ENCODE data around the gene CDH4. TPM values are rescaled to one million over a fixed set of nuclear protein-coding genes. Genes with fewer than 3 reads are reported as not detected.

Gene CDH4
- total and polyA plus RNA-seq, 2 donors from 2014 or later = 1.1 TPM; not detected in 1

DNA sequence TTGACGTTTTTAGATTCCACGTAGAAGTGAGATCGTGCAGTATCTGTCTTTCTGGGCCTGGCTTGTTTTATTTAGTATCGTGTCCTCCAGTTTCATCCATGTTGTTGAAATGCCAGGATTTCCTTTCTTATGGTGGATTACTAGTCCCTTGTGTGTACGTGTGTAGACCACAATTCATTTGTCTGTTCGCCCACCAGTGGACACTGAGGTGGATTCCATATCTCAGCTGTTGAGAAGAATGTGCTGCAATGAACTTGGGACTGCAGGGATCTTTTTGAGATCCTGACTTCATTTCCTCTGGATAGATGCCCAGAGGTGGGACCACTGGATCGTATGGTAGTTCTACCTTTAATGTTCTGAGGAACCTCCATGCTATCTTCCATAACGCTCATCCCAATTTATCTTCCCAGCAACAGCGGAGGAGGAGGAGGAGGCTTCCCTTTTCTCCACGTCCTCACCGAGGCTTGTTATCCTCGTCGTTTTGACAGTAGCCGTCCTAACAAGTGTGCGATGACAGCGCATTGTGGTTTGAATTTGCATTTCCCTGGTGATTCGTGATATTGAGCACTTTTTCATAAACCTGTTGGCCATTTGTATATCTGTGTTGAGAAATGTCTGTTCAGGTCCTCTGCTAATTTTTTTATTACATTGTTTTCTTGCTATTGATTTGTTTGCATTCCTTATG is 62.4 kb downstream of the CDH4 start:
- Histone ChIP-seq H3K27me3 (ENCODE audit: control insufficient read depth, insufficient read depth, low read length) (peaks cover 3% of the 10 kb centered on the region), H3K36me3 (ENCODE audit: control insufficient read depth in 2 of 3, insufficient read depth in 3 of 3, low read length in 3 of 3) (no peaks in the 10 kb centered on the region), H3K9me3 (ENCODE audit: control insufficient read depth in 2 of 3, insufficient read depth in 1 of 3, low read length in 3 of 3) (no peaks in the 10 kb centered on the region), H3K4me3 (ENCODE audit: low read length in 3 of 3) (no peak overlapping the region), H3K9ac (ENCODE audit: low read length in 3 of 3) (no peak overlapping the region), H3K27ac (ENCODE audit: low read depth in 2 of 2, low read length in 2 of 2) (no peak overlapping the region), H3K4me1 (ENCODE audit: control insufficient read depth in 2 of 3, insufficient read depth in 2 of 3, low read depth in 1 of 3, low read length in 3 of 3) (no peaks in the 10 kb centered on the region)
- FAIRE-seq = no peak
- no peak for DNase-seq
- intact Hi-C loops (cut with DNase I) = no loop called here
- TF ChIP-seq, protein P1, sequence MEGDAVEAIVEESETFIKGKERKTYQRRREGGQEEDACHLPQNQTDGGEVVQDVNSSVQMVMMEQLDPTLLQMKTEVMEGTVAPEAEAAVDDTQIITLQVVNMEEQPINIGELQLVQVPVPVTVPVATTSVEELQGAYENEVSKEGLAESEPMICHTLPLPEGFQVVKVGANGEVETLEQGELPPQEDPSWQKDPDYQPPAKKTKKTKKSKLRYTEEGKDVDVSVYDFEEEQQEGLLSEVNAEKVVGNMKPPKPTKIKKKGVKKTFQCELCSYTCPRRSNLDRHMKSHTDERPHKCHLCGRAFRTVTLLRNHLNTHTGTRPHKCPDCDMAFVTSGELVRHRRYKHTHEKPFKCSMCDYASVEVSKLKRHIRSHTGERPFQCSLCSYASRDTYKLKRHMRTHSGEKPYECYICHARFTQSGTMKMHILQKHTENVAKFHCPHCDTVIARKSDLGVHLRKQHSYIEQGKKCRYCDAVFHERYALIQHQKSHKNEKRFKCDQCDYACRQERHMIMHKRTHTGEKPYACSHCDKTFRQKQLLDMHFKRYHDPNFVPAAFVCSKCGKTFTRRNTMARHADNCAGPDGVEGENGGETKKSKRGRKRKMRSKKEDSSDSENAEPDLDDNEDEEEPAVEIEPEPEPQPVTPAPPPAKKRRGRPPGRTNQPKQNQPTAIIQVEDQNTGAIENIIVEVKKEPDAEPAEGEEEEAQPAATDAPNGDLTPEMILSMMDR (IDR thresholded peaks at IDR 0.05; ENCODE audit: borderline replicate concordance, extremely low read depth, insufficient read depth) = no peak

DNA sequence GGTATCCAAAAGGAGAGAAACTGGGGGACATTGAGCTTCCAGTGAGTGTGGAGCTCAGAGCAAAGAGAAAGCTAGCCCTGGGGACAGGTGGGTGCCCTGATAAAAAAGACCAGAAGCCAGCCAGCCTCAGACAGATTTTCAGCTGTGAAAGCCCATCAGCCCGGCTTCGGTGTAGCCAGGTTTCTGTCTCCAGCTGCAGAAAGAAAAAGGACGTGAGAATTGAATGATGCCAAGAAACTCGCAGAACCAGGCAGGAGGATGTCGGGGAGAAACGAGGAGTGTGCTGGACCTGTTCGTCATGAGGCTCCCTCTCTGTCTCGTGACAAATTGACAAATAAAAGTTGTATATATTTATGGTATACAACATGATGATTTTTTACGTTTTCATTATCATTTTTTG is 63.3 kb downstream of the CDH4 start:
- H3K27ac ChIP-seq (ENCODE audit: low read depth in 2 of 2, low read length in 2 of 2) = no peak overlapping the region
- no peaks in the 10 kb centered on the region for H3K36me3 ChIP-seq (ENCODE audit: control insufficient read depth in 2 of 3, insufficient read depth in 3 of 3, low read length in 3 of 3)
- no peaks in the 10 kb centered on the region for H3K9me3 ChIP-seq (ENCODE audit: control insufficient read depth in 2 of 3, insufficient read depth in 1 of 3, low read length in 3 of 3)
- TF ChIP-seq, protein P1 (IDR thresholded peaks at IDR 0.05; ENCODE audit: borderline replicate concordance, extremely low read depth, insufficient read depth) = no peak
- peaks cover 3% of the 10 kb centered on the region for H3K27me3 ChIP-seq (ENCODE audit: control insufficient read depth, insufficient read depth, low read length)
- DNase-seq = no peak
- no peak overlapping the region for H3K4me3 ChIP-seq (ENCODE audit: low read length in 3 of 3)
- no peak overlapping the region for H3K9ac ChIP-seq (ENCODE audit: low read length in 3 of 3)
- intact Hi-C loops (cut with DNase I) = no loop called here
- no peaks in the 10 kb centered on the region for H3K4me1 ChIP-seq (ENCODE audit: control insufficient read depth in 2 of 3, insufficient read depth in 2 of 3, low read depth in 1 of 3, low read length in 3 of 3)
- no peak for FAIRE-seq

DNA sequence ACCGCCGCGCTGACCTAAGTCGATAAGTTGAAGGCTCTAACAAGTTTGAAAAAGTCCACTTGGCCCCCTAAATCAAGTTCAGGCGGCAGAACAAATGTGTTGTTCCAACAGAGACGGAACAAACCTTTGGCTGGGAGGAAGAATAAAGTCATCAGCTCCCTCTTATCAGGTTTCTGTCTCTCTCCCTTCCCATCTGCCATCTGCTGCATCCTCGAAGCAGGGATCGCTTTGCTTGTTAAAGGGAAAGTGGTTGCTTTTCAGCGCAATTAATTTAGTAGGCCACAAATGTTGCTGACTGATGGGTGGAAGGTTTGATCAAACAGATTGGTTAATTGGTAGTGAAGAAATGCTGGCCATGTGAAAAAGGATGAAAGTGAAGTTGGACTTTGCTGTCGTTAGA is 64.3 kb downstream of the CDH4 start:
- TF ChIP-seq, protein P1 (IDR thresholded peaks at IDR 0.05; ENCODE audit: borderline replicate concordance, extremely low read depth, insufficient read depth) = no peak
- no peak overlapping the region for H3K4me3 ChIP-seq (ENCODE audit: low read length in 3 of 3)
- no peaks in the 10 kb centered on the region for H3K4me1 ChIP-seq (ENCODE audit: control insufficient read depth in 2 of 3, insufficient read depth in 2 of 3, low read depth in 1 of 3, low read length in 3 of 3)
- H3K27me3 ChIP-seq (ENCODE audit: control insufficient read depth, insufficient read depth, low read length) = peaks cover 3% of the 10 kb centered on the region
- no peaks in the 10 kb centered on the region for H3K9me3 ChIP-seq (ENCODE audit: control insufficient read depth in 2 of 3, insufficient read depth in 1 of 3, low read length in 3 of 3)
- FAIRE-seq (no peak), DNase-seq (peak in 2 of 5 donors; percentile 42 to 49)
- no peak overlapping the region for H3K27ac ChIP-seq (ENCODE audit: low read depth in 2 of 2, low read length in 2 of 2)
- no peaks in the 10 kb centered on the region for H3K36me3 ChIP-seq (ENCODE audit: control insufficient read depth in 2 of 3, insufficient read depth in 3 of 3, low read length in 3 of 3)
- no peak overlapping the region for H3K9ac ChIP-seq (ENCODE audit: low read length in 3 of 3)
- intact Hi-C loops (cut with DNase I) = no loop called here

Data from kidney (tissue), 14 donors.